G401.6 (cell line): ENCODE data around the gene MED25.
"Not testable (repeated sequence)": the region's sequence is repeated elsewhere in the genome, so short reads cannot be mapped to it uniquely, and the experiment has no call there.

Experiments used
- FAIRE-seq: peaks from 2 replicates; lab custom pipeline; 2012; peaks lifted over from hg19 to GRCh38; lab: Jason Lieb, UNC

MED25 gene

DNA sequence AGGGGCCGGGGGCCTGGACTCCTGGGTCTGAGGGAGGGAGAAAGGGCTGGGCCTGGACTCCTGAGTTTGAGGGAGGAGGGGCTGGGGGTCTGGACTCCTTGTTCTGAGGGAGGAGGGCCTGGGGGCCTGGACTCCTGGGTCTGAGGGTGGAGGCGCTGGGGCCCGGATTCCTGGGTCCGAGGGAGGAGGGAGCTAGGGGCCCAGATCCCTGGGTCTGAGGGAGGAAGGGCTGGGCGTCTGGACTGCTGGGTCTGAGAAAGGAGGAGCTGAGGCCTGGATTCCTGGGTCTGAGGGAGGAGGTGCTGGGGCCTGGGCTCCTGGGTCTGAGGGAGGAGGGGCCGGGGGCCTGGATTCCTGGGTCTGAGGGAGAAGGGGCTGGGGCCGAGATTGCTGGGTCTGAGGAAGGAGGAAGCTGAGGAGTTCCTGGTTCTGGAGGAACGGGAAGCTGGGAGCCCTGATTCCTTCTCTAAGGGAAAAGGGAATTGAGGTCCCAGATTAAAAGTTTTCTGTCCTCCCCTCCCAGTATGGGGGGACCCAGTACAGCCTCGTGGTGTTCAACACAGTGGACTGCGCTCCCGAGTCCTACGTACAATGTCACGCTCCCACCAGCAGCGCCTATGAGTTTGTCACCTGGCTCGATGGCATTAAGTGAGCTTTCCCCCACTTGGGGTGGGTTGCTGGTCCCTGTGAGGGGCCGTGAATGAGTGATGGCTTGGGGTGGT is 721 bp downstream of the MED25 start:
- FAIRE-seq, result no peak

DNA sequence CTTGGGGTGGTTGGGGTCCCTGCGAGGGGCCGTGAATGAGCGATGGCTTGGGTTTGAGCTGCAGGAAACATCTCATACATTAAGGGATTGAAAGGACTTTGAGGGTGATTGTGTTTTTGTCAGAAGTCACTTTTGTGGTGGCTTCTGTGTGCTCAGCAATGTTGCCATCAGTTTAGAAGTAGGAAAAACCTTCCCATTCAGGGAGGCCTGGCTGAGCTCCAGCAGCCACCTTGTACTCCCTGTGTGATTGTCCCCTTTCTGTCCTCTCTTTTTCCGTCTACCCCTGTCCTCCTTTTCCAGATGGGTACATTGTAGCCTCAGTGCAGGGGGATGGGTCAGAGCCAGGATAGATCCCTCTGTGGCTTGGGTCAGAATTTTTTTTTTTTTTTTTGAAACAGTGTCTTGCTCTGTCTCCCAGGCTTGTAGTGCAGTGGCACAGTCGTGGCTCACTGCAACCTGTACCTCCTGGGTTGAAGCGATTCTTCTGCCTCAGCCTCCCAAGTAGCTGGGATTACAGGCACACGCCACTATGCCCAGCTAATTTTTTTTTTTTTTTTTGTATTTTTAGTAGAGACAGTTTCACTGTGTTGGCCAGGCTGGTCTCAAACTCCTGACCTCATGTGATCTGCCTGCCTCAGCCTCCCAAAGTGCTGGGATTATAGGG is 1.5 kb downstream of the MED25 start:
- FAIRE-seq, result not testable (repeated sequence)

- no peak for FAIRE-seq
These were observed 2.0 kb downstream of the MED25 start for GRCh38 chr19:49820125-49820524.

- no peak for FAIRE-seq
These were observed 5.4 kb downstream of the MED25 start for GRCh38 chr19:49823472-49823871.

GRCh38 chr19:49824662-49825061 is 6.6 kb downstream of the MED25 start:
- no peak for FAIRE-seq

DNA sequence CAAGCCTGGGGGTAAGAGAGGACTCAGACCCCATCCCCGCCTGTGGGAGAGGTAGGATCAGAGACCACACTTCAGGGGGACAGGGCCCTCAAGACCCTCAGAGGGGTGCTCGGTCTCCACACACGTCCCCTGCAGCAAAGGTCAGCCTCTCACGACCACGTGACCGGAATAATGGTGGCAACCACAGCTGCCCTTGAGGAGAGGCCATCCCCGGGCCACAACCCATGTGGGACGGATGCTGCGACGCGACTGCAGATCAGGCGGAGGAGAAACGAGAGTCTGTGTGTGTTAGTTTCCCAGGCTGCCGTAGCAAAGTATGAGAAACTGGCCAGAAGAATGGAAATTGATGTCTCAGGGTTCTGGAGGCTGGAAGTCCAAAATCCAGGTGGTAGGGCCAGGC is 8.9 kb downstream of the MED25 start:
- FAIRE-seq, result no peak

DNA sequence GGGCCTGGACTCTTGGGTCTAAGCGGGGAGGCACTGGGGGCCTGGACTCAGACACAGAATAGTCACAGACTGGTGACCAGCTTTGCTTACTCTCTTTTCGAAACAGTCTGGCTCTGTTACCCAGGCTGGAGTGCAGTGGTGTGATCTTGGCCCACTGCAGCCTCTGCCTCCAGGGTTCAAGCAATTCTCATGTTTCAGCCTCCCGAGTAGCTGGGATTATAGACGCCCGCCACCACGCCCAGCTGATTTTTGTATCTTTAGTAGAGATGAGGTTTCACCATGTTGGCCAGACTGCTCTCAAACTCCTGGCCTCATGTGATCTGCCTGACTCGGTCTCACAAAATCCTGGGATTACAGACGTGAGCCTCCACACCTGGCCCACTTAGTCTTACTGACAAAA is 11.1 kb downstream of the MED25 start:
- FAIRE-seq, result no peak

GRCh38 chr19:49829721-49830120 is 11.6 kb downstream of the MED25 start:
- no peak for FAIRE-seq

- FAIRE-seq, result no peak
These were observed 12.7 kb downstream of the MED25 start for GRCh38 chr19:49830766-49831165.

- no peak for FAIRE-seq
These were observed 13.5 kb downstream of the MED25 start for GRCh38 chr19:49831592-49831991.

DNA sequence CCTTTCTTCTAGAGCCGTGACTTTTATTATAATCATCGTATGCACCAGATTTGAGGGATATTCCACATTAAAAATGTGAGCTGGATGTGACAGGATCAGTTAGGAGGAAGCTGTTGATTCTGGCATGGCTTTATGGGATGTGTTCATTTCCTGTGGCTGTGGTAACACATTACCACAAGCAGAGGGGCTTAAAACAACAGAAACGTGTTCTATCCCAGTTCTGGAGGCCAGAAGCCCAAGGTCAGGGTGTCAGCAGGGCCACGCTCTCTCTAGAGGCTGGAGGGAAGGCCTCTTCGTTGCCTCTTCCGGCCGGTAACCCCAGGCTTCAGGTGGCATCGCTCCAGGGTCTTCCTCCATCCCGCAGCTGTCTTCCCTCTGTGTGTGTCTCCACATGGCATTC is 14.5 kb downstream of the MED25 start:
- FAIRE-seq, result no peak

DNA sequence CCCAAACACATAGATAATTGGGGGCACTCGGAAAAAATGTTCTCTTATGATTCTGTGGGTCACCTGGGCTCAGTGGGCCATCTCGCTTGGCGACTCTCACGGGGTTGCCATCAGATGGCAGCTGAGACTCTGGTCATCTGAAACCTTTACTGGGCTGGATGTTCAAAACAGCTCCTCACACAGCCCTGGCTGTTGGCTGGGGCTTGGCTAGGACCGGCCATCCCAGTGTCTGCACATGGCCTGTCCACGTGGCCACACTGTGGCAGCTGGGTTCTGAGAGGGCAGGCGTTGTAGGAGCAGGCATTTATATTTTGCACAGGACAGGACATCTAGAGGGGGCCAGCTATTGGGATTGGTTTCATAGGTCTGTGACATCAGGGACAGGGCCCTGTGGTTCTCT is 15.5 kb downstream of the MED25 start:
- no peak for FAIRE-seq

GRCh38 chr19:49835562-49835961 is 17.5 kb downstream of the MED25 start:
- FAIRE-seq, result no peak

GRCh38 chr19:49836176-49837008 is 18.3 kb downstream of the MED25 start:
- FAIRE-seq, result no peak

DNA sequence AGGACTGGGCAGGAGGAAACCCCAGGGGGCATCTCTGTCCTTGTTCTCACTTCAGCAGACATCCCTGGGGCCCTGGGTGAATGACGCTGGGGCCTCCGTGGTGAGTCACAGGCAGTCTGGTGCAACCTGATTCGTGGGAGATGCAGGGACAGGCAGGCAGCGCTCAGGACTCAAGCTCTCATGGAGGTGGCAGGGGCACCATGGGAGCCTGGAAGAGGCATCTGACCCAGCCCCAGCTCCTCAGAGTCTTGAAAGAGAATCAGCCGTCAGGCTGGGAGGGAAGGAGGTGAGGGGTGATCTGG is 18.9 kb downstream of the MED25 start:
- no peak for FAIRE-seq

- FAIRE-seq, result no peak
These were observed 19.3 kb downstream of the MED25 start for GRCh38 chr19:49837425-49837824.

- FAIRE-seq, result no peak
These were observed 20.9 kb downstream of the MED25 start for GRCh38 chr19:49838885-49839588.

DNA sequence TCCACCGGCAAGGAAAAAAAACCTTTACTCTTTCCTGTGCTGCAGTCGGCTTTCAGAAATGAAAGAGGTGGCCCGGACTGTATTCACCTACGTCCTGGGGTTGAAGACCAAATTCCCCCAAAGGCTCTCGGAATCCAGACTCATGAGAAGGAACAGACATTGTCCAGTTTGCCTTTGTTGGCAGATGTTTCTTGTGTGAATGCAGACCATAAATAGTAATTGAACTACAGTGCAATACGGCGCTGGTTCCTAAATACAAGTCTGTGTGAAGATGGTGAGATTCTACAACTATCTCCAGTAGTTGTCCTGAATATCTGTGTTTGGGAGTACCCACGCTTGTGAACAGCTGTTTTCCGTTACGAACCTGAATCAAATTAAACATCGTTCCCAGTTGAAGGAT is 21.6 kb downstream of the MED25 start:
- FAIRE-seq, result no peak

- no peak for FAIRE-seq
These were observed 22.2 kb downstream of the MED25 start for GRCh38 chr19:49840321-49840720.

DNA sequence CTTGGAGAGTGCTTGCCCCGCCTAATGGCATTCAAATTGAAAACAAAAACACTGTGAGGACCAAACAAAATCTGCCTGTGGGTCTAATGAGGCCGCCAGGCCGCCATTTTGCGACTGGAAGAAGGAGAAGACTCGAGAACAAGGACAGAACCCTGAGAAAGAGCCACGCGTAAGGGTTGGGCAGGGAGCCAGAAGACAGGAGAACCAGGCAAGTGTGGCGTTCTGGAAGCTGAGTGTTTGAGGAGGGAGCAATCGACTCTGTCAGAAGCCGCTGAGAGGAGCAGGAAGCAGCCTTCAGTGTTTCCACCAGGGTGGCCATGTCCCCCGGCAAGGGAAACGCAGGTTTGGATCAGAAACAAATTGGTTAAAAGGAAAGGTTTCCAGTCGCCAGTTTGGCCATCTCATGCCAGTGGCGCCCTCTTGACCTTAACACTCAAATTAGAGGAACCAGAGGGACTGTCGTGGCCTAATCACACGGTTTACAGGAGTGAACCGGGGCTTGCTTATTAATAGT is 22.7 kb downstream of the MED25 start:
- FAIRE-seq, result no peak

DNA sequence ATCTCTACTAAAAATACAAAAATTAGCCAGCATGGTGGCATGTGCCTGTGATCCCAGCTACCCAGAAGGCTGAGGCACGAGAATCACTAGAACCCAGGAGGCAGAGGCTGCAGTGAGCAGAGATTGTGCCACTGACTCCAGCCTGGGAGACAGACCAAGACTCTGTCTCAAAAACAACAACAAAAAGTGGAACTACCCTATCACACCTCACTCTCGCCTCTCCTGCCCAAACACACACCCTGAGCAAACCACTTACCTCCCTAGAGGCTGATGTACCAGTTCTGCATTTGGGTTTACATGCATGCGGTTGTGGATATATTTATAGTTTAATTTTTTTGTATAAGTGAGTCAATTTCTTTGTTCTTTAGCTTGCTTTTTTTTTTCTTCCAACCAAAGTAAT is 25.2 kb downstream of the MED25 start:
- FAIRE-seq, result no peak
